ENCODE measurements around the gene FBRSL1. TPM values are rescaled to one million over a fixed set of nuclear protein-coding genes. Genes with fewer than 3 reads are reported as not detected.

The FBRSL1 gene
- total and polyA plus RNA-seq, 9 of the 15 experiments (the other 6 are each of a cell fraction or from before 2014, with no cell fraction given), result 0.24 to 129 (median 7.3) TPM

GRCh38 chr12:132475304-132476037, 14.5 kb upstream of the FBRSL1 start (continued):
- TF ChIP-seq IRF1 (CRISPR knock-in tag; IDR thresholded peaks at IDR 0.05; ENCODE audit: borderline replicate concordance) (no peak), HMGN3 (IDR thresholded peaks at IDR 0.05; ENCODE audit: borderline replicate concordance, extremely low read depth, insufficient read length, low read depth, low read length) (no peak), PHF8 (IDR thresholded peaks at IDR 0.05; ENCODE audit: borderline replicate concordance, low read length) (peak; percentile 27; the same call in 1 of the 2 replicates), NFYB (IDR thresholded peaks at IDR 0.05; ENCODE audit: extremely low read depth, insufficient read length) (no peak), ZC3H8 (IDR thresholded peaks at IDR 0.05) (no peak), ZNF431 (CRISPR knock-in tag; IDR thresholded peaks at IDR 0.05) (0 out of 2 replicates have a peak, but pooled peaks have one; percentile 22), ZSCAN32 (CRISPR knock-in tag; IDR thresholded peaks at IDR 0.05) (no peak), HNRNPUL1 (IDR thresholded peaks at IDR 0.05; ENCODE audit: low read length) (no peak), PPARD (CRISPR knock-in tag; IDR thresholded peaks at IDR 0.05) (no peak), NFXL1 (CRISPR knock-in tag; IDR thresholded peaks at IDR 0.05) (no peak), ZNF224 (CRISPR knock-in tag; IDR thresholded peaks at IDR 0.05) (no peak), E2F4 (CRISPR knock-in tag; IDR thresholded peaks at IDR 0.05; ENCODE audit: low read depth) (peak; percentile 31; the same call in 1 of the 2 replicates), MIER1 (IDR thresholded peaks at IDR 0.05; ENCODE audit: low read depth) (no peak)
- TF ChIP-seq, protein P1, sequence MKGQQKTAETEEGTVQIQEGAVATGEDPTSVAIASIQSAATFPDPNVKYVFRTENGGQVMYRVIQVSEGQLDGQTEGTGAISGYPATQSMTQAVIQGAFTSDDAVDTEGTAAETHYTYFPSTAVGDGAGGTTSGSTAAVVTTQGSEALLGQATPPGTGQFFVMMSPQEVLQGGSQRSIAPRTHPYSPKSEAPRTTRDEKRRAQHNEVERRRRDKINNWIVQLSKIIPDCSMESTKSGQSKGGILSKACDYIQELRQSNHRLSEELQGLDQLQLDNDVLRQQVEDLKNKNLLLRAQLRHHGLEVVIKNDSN (CRISPR knock-in tag; IDR thresholded peaks at IDR 0.05), result peak; percentile 82
- TF ChIP-seq, protein P2, sequence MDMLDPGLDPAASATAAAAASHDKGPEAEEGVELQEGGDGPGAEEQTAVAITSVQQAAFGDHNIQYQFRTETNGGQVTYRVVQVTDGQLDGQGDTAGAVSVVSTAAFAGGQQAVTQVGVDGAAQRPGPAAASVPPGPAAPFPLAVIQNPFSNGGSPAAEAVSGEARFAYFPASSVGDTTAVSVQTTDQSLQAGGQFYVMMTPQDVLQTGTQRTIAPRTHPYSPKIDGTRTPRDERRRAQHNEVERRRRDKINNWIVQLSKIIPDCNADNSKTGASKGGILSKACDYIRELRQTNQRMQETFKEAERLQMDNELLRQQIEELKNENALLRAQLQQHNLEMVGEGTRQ (CRISPR knock-in tag; IDR thresholded peaks at IDR 0.05), result peak; percentile 56
- TF ChIP-seq, protein P3, sequence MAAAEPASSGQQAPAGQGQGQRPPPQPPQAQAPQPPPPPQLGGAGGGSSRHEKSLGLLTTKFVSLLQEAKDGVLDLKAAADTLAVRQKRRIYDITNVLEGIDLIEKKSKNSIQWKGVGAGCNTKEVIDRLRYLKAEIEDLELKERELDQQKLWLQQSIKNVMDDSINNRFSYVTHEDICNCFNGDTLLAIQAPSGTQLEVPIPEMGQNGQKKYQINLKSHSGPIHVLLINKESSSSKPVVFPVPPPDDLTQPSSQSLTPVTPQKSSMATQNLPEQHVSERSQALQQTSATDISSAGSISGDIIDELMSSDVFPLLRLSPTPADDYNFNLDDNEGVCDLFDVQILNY (CRISPR knock-in tag; IDR thresholded peaks at IDR 0.05), result 0 out of 2 replicates have a peak, but pooled peaks have one; percentile 43
- TF ChIP-seq, protein P4, sequence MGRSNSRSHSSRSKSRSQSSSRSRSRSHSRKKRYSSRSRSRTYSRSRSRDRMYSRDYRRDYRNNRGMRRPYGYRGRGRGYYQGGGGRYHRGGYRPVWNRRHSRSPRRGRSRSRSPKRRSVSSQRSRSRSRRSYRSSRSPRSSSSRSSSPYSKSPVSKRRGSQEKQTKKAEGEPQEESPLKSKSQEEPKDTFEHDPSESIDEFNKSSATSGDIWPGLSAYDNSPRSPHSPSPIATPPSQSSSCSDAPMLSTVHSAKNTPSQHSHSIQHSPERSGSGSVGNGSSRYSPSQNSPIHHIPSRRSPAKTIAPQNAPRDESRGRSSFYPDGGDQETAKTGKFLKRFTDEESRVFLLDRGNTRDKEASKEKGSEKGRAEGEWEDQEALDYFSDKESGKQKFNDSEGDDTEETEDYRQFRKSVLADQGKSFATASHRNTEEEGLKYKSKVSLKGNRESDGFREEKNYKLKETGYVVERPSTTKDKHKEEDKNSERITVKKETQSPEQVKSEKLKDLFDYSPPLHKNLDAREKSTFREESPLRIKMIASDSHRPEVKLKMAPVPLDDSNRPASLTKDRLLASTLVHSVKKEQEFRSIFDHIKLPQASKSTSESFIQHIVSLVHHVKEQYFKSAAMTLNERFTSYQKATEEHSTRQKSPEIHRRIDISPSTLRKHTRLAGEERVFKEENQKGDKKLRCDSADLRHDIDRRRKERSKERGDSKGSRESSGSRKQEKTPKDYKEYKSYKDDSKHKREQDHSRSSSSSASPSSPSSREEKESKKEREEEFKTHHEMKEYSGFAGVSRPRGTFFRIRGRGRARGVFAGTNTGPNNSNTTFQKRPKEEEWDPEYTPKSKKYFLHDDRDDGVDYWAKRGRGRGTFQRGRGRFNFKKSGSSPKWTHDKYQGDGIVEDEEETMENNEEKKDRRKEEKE (IDR thresholded peaks at IDR 0.05; ENCODE audit: borderline replicate concordance in 1 of 2, control insufficient read depth in 1 of 2, low read depth in 2 of 2, low read length in 1 of 2), result no peak
